Measurements from ENCODE around the gene FCHSD2.
"Not testable (repeated sequence)": the region's sequence is repeated elsewhere in the genome, so short reads cannot be mapped to it uniquely, and the experiment has no call there.

The FCHSD2 gene

DNA sequence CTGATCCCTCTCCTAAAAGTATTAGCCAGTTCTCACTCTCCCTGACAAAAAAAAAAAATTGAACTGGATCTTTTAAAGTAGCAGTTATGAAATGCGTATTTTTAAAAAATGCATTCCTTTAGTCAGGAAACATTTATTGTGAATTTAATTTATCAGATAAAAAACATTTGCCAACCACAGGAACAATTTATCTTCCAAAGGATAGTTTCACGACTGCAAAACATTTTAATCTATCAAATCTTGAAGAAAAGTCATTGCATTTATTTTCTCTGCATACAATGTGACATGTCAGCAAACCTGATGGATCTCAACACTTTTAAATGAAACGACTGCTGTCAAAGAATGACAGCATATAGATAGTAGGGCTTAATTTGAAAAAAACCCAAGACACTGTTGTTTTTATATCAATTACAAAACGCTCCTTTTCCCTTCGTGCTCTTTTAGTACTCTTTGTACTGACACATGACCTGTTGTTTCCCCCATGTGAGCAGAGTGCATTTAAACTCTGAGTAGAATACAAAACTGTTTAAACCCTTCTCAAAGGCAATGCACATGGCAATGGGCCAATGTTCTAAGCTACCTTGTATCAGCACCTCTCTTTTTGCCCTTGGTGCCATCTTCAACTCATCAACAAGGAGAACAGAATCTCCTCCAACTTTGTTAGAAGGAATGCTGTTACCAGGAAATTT lies 220.9 kb downstream of the FCHSD2 start:
- no peak overlapping the region for H3K4me3 ChIP-seq (ENCODE audit: low read depth, low read length)
- TF ChIP-seq, protein P1, sequence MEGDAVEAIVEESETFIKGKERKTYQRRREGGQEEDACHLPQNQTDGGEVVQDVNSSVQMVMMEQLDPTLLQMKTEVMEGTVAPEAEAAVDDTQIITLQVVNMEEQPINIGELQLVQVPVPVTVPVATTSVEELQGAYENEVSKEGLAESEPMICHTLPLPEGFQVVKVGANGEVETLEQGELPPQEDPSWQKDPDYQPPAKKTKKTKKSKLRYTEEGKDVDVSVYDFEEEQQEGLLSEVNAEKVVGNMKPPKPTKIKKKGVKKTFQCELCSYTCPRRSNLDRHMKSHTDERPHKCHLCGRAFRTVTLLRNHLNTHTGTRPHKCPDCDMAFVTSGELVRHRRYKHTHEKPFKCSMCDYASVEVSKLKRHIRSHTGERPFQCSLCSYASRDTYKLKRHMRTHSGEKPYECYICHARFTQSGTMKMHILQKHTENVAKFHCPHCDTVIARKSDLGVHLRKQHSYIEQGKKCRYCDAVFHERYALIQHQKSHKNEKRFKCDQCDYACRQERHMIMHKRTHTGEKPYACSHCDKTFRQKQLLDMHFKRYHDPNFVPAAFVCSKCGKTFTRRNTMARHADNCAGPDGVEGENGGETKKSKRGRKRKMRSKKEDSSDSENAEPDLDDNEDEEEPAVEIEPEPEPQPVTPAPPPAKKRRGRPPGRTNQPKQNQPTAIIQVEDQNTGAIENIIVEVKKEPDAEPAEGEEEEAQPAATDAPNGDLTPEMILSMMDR (IDR thresholded peaks at IDR 0.05; ENCODE audit: borderline replicate concordance, insufficient read depth, low read depth, low read length) = no peak

DNA sequence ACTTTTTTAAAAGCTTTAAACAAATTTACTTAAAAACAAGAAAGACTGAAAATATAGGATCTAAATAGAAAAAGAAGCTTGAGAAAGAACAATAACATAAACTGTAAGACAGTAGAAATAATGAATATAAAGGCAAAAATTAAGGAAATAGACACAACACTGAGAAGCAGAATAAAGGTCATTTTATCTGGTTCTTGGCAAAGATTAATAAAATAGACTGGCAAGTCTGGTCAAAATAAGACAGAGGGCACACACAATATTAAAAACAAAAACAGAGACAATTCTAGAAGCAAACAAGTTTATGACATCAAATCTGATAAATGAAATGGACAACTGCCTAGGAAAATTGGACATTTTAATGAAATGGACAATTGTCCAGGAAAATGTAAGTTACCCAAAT lies 222.1 kb downstream of the FCHSD2 start:
- H3K4me3 ChIP-seq (ENCODE audit: low read depth, low read length) = no peak overlapping the region
- TF ChIP-seq, protein P1 (IDR thresholded peaks at IDR 0.05; ENCODE audit: borderline replicate concordance, insufficient read depth, low read depth, low read length) = no peak

DNA sequence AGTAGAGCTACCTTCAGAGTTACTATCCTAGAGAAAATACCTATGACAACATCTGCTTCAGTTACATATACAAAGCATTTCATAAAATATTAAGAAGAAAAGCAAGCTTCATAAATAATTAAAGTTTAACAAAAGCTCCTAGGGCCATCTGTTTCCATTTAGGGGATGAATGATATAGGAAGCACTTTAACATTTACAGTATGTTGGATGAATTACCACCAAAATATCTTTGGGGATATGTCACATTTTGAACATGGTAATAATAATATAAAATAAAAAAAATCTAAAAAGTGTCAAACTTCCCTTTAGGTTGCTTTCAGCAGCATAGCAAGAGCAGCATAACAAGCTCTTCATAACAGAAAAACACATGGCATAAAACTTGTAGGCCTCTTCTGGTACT lies 223.3 kb downstream of the FCHSD2 start:
- TF ChIP-seq, protein P1 (IDR thresholded peaks at IDR 0.05; ENCODE audit: borderline replicate concordance, insufficient read depth, low read depth, low read length) = no peak
- no peak overlapping the region for H3K4me3 ChIP-seq (ENCODE audit: low read depth, low read length)

DNA sequence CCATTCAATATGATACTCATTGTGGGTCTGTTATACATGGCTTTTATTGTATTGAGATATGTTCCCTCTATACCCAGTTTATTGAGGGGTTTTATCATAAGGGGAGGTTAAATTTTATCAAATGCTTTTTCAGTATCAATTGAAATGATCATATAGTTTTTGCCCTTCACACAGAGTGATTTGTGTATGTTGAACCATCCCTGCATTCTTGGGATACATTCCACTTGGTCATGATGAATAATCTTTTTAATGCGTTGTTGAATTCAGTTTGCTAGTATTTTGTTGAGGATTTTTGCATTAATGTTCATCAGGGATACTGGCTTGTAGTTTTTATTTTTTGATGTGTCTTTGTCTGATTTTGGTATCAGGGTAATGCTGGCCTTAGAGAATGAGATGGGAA lies 229.9 kb downstream of the FCHSD2 start:
- TF ChIP-seq, protein P1 (IDR thresholded peaks at IDR 0.05; ENCODE audit: borderline replicate concordance, insufficient read depth, low read depth, low read length) = no peak

DNA sequence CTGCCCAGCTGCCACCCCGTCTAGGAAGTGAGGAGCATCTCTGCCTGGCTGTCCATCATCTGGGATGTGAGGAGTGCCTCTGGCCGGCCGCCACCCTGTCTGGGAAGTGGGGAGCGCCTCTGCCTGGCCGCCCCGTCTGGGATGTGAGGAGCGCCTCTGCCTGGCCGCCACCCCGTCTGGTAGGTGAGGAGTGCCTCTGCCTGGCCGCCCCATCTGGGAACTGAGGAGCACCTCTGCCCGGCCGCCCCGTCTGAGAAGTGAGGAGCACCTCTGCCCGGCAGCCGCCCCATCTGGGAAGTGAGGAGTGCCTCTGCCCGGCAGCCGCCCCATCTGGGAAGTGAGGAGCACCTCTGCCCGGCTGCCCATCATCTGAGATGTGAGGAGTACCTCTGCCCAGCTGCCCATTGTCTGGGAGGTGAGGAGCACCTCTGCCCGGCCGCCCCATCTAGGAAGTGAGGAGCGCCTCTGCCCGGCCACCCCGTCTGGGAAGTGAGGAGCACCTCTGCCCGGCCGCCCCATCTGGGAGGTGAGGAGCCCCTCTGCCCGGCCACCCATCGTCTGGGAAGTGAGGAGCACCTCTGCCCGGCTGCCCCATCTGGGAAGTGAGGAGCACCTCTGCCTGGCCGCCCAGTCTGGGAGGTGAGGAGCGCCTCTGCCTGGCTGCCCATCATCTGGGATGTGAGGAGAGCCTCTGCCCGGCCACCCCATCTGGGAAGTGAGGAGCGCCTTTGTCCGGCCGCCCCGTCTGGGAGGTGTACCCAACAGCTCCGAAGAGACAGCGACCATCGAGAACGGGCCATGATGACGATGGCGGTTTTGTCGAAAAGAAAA lies 232.3 kb downstream of the FCHSD2 start:
- not testable (repeated sequence) for H3K4me3 ChIP-seq (ENCODE audit: low read depth, low read length)

More for the DNA sequence above, 229.9 kb downstream of the FCHSD2 start:
- H3K4me3 ChIP-seq (ENCODE audit: low read depth, low read length) = no peak overlapping the region

DNA sequence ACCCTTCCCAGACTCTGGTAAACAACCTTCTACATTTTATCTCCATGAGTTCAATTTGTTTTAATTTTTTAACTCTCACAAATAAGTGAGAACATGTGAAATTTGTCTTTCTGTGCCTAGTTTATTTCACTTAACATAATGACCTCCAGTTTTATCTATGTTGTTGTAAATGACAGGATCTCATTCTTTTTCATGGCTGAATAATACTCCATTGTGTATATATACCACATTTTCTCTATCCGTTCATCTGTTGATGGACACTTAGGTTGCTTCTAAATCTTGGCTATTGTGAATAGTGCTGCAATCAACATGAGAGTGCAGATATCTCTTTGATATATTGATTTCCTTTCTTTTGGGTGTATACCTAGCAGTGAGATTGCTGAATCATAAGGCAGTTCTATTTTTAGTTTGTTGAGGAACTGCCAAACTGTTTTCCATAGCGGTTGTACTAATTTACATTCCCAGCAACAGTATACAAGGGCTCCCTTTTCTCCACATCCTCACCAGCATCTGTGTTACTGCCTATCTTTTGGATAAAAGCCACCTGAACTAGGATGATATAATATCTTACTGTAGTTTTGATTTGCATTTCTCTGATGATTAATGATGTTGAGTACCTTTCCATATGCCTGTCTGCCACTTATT lies 234.0 kb downstream of the FCHSD2 start:
- no peak overlapping the region for H3K4me3 ChIP-seq (ENCODE audit: low read depth, low read length)
- TF ChIP-seq, protein P1 (IDR thresholded peaks at IDR 0.05; ENCODE audit: borderline replicate concordance, insufficient read depth, low read depth, low read length) = no peak

DNA sequence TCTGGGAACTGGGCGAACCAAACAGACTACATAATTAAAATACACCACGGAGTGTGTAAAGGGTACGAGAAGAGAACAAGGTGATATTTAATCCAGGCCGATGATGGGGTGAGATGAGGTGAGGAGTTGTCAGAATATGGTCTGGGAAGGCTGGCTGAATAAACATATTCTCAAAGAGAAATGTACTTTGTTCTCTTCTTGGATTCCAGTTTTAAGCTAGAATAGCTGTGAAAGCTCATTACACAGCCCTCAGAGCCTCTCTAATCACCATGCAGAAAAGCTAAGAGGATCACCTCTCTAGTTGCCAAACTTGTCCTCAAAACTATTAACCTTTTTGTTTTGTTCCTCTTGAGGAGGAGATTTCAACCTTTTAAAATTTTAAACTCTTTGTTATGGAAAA lies 238.1 kb downstream of the FCHSD2 start:
- H3K4me3 ChIP-seq (ENCODE audit: low read depth, low read length) = no peak overlapping the region
- TF ChIP-seq, protein P1 (IDR thresholded peaks at IDR 0.05; ENCODE audit: borderline replicate concordance, insufficient read depth, low read depth, low read length) = no peak
